ENCODE results near the gene ZFHX3.

DNA sequence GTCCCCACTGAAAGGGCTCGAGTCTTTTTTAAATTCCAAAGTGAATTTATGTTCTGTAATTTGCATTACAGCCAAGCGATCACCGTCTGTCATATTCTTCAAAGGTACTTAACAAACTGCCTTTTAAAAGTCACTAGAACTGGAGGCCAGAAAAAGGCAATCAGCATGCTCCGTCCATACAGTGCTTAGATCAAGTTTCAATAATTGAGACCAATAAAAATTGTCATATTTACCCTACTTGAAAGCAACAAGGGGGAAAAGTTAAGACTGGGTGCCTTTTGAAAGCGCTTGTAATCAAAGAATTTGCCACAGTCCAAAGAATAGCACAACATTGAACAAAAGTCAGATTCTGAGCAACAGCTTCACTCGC lies 9.0 kb upstream of the ZFHX3 start:
- TF ChIP-seq, protein P1, sequence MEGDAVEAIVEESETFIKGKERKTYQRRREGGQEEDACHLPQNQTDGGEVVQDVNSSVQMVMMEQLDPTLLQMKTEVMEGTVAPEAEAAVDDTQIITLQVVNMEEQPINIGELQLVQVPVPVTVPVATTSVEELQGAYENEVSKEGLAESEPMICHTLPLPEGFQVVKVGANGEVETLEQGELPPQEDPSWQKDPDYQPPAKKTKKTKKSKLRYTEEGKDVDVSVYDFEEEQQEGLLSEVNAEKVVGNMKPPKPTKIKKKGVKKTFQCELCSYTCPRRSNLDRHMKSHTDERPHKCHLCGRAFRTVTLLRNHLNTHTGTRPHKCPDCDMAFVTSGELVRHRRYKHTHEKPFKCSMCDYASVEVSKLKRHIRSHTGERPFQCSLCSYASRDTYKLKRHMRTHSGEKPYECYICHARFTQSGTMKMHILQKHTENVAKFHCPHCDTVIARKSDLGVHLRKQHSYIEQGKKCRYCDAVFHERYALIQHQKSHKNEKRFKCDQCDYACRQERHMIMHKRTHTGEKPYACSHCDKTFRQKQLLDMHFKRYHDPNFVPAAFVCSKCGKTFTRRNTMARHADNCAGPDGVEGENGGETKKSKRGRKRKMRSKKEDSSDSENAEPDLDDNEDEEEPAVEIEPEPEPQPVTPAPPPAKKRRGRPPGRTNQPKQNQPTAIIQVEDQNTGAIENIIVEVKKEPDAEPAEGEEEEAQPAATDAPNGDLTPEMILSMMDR (conservative IDR thresholded peaks at IDR 0.05) = no peak
- no peak for TF ChIP-seq ZFX (IDR thresholded peaks at IDR 0.05)

All from C4-2B (cell line).